T-helper 2 cell treated with Interferon-gamma antibody and Interleukin-4, amounts not matched to agents 5 μg/mL and 100 μg/mL, for 36 hours (primary cell): ENCODE measurements around the gene TMEM184B.

Source experiments
- DNase-seq: peaks from one replicate; pipeline ENCODE4 v3.0.0; 2021; ENCODE audit warnings: low spot score
- H3K27ac Mint-ChIP-seq: one replicate; pipeline ENCODE4 v1.8.0; 2021; ENCODE audit warnings: mild to moderate bottlenecking, mixed read lengths
- H3K27me3 Mint-ChIP-seq: one replicate; pipeline ENCODE4 v1.8.0; 2021; ENCODE audit warnings: low read depth, mixed read lengths
- H3K36me3 Mint-ChIP-seq: one replicate; pipeline ENCODE4 v1.8.0; 2021; ENCODE audit warnings: low read depth, mixed read lengths
- H3K4me1 Mint-ChIP-seq: one replicate; pipeline ENCODE4 v1.8.0; 2021; ENCODE audit warnings: low read depth, mixed read lengths
- H3K4me3 Mint-ChIP-seq: one replicate; pipeline ENCODE4 v1.8.0; 2022; ENCODE audit warnings: mild to moderate bottlenecking, moderate library complexity, mixed read lengths
- H3K9me3 Mint-ChIP-seq: one replicate; pipeline ENCODE4 v1.8.0; 2021; ENCODE audit warnings: mixed read lengths

The TMEM184B gene

DNA sequence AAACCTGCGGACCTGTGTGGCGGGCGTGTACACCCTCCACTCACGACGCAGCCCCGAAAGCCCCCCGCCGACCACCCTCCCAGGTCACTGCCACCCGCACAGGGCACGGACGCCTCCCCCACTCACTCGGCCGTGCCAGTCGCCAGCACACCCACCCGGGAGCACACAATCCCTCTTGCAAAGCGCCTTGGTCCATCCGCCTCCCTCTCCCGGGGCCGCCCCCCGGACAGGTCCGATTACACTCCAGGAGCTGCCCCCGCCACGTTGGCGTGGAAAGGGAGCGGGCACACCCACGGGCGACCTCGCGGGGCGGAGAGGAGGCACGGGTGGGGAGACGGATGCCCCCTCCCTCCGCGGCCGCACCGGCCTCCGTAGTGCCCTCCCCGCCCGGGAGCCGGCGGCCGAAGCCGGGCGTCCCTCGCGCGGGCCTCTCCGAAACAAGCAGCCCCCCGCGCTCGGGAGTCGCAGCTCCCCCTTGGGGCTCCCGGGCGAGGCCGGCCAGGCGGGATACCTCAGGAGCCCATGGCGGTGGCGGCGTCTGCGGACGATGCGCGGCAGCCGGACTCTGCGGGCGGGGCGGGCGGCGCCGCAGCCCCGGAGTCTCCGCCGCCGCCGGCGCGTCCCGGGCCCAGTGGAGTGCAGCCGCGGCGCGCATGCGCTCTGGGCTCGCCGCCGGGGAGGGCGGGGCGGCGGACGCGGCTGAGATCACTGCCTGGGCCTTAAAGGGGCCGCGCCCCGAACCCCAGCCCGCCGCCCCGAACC, at the start of gene TMEM184B:
Gene TMEM184B, minus strand, starts transcription at position 638 of the 762 bp plus-strand sequence. CDS start 25,049 bp downstream, outside the sequence.
- peaks cover 34% of the 10 kb centered on the region for H3K4me1 Mint-ChIP-seq
- peaks cover 2% of the 10 kb centered on the region for H3K36me3 Mint-ChIP-seq
- peak within 1 kb of the TSS; percentile 87 for H3K4me3 Mint-ChIP-seq
- DNase-seq = peak; percentile 86
- peak within 1 kb of the TSS; percentile 89 for H3K27ac Mint-ChIP-seq
- H3K9me3 Mint-ChIP-seq = no peaks in the 10 kb centered on the region
- peaks cover 6% of the 10 kb centered on the region for H3K27me3 Mint-ChIP-seq

DNA sequence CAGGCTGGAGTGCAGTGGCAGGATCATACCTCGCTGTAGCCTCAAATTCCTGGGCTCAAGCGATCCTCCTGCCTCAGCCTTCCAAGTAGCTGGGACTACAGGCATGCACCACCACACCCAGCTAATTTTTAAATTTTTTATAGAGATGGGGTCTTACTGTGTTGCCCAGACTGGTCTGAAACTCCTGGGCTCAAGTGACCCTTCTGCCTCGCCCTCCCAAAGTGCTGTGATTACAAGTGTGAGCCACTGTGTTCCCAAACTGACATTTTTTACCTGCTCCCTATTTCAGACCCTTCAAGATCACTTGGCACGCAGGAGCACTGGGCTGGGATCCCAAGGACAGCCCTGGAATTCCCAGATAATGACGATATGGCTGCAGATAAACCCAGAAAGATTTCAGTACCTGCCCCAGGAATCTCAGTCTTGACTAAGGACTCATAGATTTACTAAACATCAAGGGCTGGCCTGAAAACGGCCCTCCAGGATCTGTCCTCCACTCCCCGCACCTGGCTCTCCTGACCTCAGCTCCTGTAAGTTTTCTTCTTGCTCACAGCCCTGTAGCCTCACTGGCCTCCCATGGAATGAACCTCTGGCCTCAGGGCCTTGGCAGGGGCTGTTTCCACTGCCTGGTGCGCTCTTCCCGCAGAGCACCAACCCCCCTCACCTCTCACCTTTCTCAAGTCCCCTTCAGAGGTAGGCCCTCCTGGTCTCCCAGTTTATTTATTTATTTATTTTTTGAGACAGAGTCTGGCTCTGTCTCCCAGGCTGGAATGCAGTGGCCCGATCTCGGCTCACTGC, 48.0 kb upstream of the TMEM184B start:
- Mint-ChIP-seq H3K4me1 (peaks cover 12% of the 10 kb centered on the region), H3K27me3 (no peaks in the 10 kb centered on the region), H3K36me3 (no peaks in the 10 kb centered on the region), H3K4me3 (no peak overlapping the region), H3K27ac (peak overlapping the region; percentile 60), H3K9me3 (no peaks in the 10 kb centered on the region)
- DNase-seq = no peak

DNA sequence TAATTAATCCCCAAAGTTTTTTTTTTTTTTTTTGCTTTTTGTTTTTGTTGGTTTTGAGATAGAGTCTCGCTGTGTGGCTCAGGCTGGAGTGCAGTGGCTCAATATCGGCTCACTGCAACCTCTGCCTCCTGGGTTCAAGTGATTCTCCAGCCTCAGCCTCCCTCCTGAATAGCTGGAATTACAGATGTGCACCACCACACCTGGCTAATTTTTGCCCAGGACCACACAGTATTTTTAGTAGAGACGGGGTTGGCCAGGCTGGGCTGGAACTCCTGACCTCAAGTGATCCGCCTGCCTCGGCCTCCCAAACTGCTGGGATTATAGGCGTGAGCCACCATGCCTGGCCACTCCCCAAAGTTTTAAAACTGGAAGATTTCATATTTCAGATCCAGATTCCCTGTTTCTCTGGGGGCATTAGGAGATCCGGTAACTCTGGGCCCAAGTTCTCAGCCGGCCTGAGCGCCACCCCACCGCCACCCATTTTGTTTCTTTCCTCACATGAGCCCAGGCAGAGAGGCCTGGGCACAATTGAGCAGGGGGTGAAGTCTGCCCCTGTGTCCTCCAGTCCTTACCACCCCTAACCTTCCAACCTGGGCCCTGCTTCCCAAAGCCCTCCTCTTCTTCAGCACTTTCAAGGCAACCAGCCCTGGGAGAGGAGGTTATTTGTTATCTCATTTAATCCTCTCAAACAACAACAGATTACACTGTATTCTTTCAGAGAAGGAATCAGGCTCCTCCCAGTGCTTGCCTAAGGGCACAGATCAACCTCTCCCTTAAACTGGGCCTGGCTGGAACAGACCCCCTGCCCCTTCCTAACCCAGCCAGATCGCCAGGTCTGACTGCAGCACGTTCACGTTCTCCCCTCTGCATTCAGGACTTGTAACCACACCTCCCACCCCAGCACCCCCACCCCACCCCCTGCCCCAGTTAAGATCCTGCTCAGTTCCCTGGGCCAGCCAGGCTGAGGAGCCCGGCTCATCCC, 46.3 kb upstream of the TMEM184B start:
- H3K9me3 Mint-ChIP-seq = no peaks in the 10 kb centered on the region
- H3K27me3 Mint-ChIP-seq = no peaks in the 10 kb centered on the region
- H3K27ac Mint-ChIP-seq = peak overlapping the region; percentile 55
- H3K4me1 Mint-ChIP-seq = peaks cover 27% of the 10 kb centered on the region
- no peak for DNase-seq
- H3K4me3 Mint-ChIP-seq = peak overlapping the region; percentile 32
- H3K36me3 Mint-ChIP-seq = no peaks in the 10 kb centered on the region

DNA sequence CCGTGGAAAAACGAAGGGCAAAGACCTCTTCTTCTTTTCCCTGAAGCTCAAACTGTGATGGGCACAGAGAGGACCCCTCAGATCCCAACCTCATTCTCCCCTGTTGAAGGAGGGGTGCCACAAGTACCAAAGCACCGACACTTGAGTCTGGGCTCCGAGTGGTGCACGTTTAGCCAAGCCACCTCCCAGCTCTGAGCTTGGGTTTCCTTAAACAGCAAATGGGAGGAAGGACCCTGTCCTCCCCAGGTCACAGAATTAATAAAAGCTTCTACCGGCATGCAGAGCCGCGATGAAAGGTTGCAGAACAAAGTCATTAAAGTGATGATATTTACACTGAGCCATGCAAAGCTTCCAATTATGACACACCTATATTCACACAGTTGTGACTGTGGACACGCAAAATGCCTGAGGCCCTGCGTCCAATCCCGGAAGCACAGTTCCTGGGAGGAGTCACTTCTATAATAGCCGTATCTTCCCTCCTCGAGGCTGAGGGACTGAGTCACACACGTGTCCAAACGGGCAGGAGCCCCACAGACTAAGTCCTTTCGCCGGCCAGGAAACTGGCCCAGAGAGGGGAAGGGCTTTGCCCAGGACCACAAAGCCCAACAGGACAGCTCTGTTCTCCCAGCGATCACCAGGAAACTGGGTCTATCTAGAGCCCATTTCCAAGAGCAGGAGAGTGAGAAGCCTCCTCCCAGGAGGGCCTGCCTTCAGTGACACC, 45.3 kb upstream of the TMEM184B start:
- Mint-ChIP-seq H3K4me1 (peaks cover 34% of the 10 kb centered on the region), H3K4me3 (peak overlapping the region; percentile 85), H3K27me3 (no peaks in the 10 kb centered on the region), H3K9me3 (no peaks in the 10 kb centered on the region), H3K27ac (peak overlapping the region; percentile 89), H3K36me3 (peaks cover 2% of the 10 kb centered on the region)
- no peak for DNase-seq

DNA sequence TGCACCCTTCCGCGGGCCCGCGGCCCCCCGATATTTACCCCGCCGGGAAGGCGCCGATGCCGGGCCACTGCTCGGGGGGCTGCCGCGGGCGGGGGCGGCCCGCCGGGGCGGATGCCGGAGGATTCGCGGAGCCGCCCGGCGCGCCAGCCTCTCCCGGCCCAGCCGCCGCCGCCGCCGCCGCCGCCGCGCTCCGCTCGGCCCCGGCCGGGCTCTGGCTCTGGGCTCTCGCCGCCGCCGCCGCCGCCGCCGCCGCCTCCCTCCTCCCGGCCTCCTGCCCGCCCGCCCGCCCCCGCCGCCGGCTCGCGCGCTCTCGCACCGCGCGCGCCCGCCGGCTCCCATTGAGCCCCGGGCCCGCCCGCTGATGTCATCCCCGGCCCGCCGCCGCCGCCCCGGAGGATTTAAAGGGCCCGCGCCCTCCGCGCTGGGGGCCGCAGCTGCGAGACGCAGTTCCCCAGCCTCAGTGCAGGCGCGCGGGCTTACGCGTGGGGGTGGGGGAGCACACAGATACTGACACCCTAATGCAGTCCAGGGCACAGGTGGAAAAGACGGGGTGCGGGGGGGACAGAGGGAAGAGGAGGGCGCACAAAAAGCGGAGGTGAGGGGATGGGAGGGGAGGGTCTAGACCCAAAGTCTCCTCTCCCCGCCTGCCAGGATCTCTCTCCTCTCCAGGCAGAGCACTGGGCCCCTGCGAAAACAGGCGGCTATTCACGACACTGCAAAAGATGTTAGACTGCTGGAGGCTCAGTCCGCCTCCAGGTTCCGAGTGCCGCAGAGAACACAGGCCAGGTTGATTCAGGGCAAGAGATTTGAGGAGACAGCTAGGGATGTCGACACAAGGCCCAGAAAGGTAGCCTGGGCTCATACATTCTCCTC, 44.5 kb upstream of the TMEM184B start, which contains the start of gene CSNK1E:
Gene CSNK1E, minus strand, starts transcription at position 312 of the 873 bp plus-strand sequence. CDS start 3,276 bp downstream, outside the sequence.
- H3K4me3 Mint-ChIP-seq = peak within 1 kb of the TSS; percentile 90
- peaks cover 2% of the 10 kb centered on the region for H3K36me3 Mint-ChIP-seq
- peak within 1 kb of the TSS; percentile 93 for H3K27ac Mint-ChIP-seq
- peak; percentile 75 for DNase-seq
- H3K9me3 Mint-ChIP-seq = no peaks in the 10 kb centered on the region
- H3K27me3 Mint-ChIP-seq = no peaks in the 10 kb centered on the region
- H3K4me1 Mint-ChIP-seq = peaks cover 37% of the 10 kb centered on the region

DNA sequence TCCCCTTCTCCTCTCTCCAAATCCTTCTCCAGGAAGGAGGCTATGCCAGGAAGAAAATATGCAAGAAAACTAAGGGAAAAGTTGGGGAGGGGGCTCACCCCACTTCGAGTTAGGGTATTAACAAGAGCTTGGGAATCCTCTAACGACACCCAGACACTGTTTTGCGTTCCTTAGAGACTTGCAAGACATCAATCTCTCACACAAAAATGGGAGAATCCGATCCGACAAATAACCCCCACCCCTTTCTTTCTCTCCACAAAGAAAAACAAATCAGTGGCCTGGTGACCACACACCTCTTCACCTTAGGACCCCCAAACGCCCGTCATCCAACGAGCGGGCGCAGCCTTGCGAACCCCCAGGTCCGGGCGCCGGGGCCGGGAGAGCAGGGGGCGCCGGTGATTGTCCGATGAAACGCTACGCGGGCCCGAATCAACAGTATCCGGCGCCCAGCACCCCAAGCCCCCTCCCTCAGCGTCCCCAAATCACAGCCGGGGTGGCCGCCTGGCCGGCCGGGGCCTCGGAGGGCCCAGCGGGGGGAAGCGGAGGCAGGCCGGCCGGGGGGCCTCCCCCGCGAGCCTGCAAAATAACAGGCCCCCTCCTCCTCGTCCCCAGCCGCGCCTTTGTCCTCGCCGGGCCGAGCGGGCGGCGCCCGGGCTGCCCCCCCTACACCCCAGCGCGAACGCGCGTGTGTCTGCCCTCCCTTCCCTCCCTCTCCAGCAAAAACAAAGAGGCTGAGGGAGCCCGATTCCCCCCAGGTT, 43.7 kb upstream of the TMEM184B start:
- Mint-ChIP-seq H3K27ac (peak overlapping the region; percentile 93), H3K27me3 (no peaks in the 10 kb centered on the region), H3K4me1 (peaks cover 37% of the 10 kb centered on the region), H3K36me3 (peaks cover 4% of the 10 kb centered on the region), H3K4me3 (peak overlapping the region; percentile 90), H3K9me3 (no peaks in the 10 kb centered on the region)
- DNase-seq = peak; percentile 33

DNA sequence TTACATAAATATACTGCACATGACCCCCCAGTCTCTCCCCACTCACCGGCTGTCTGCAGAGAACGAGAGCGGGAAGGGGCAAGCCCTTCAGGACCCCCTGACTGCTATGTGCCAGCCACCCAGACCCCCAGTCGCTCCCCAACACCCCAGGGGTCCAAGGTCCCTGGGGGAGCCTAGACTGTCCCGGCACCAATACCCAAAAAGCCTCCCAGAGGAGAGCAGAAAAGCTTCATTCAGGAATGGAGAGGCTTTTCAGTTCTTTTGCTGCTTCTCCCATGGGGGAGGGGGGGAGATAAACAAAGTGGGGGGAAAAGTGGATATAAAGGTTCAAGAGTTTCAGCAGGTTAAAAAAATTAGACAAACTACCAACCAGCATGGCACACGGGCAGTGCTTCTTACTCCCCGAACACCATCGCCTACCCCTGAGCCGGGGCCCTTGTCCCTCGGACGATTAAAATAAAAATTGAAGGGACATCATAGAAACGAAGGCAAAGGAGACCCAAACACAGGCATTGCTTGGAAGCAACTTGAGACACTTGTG, 43.1 kb upstream of the TMEM184B start:
- Mint-ChIP-seq H3K4me1 (peaks cover 43% of the 10 kb centered on the region), H3K4me3 (peak overlapping the region; percentile 90), H3K9me3 (no peaks in the 10 kb centered on the region), H3K27me3 (no peaks in the 10 kb centered on the region), H3K36me3 (peaks cover 7% of the 10 kb centered on the region), H3K27ac (peak overlapping the region; percentile 93)
- no peak for DNase-seq

DNA sequence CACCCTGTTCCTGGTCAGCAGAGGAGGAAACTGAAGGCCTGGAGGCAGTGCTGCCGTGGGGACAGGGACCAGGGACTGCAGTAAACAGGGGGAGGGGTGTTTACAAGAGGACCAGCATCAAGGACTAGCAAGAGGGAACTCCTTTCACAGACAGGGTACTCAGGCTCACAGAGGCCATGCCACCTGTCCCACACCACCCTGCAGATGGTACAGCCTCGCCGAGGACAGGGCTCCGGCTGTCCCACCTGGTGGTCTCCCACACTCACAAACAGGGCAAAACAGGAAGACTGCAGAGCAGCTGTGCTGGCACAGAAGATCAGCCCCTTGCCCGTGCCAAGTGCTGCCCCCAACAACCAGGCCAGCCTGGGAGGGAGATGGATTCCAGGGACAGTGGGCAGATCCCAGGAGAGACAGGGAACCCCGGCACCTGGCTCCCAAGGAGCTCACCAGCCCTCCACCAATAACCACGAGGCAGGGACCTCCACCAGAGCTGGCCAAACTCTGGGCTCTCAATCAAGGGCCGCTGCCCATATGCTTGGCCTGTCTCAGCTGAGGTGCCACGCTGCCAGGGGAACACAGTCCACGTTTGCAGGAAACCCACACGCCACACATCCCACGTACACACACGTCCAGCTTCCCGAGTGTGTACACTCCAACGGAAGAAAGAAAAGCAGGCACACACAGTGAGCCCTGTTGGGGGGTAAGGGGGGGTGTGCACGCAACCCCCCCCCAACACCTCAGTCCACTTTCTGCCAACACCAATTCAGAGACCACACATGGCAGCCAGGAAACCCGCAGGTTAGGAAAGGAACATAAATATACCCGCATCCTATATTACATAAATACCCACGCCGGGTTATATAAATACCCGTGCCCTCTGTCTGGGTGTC, 42.4 kb upstream of the TMEM184B start:
- DNase-seq = no peak

DNA sequence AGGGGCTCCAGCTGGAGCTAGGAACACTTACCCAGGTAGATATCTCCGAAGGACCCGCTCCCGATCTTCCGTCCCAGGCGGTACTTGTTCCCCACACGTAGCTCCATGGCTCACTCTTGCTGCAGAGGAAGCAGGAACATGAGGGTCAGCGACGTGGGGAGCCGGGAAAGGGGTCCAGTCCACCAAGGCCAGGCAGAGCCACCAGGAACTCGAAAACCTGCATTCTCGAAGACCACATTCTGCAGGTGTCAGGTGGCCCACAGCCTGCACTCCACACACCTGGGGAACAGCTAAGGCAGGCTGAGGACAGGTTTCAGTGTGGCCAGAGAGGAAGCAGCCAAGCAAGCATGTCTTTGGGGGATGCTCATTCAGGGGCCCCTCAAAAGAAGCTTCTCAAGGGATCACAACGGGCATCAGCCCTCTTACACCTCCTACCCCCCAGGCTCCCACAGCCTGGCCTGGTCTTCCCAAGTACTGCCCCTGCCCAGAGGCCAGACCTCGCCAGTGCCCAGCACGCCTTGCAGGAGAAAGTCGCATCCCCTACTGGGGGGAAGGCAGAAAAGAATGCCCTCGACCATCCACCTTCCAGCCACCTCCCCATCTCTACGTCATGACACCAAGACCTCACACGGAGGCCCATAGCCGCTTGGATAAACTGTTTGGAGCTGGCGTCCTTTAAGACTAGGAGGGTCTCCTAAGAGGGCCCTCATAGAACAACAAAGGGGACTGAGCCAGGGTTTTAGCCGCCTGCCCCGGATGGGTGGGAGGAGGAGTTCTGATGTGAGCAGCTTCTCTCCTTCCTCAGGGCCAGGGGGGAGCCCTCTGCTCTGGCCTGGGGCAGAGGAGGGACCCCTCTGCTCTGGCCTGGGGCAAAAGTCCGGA, 41.5 kb upstream of the TMEM184B start:
- Mint-ChIP-seq H3K9me3 (no peaks in the 10 kb centered on the region), H3K36me3 (peaks cover 7% of the 10 kb centered on the region), H3K4me3 (peak overlapping the region; percentile 90), H3K27ac (peak overlapping the region; percentile 93), H3K4me1 (peaks cover 47% of the 10 kb centered on the region), H3K27me3 (no peaks in the 10 kb centered on the region)
- no peak for DNase-seq

More for the DNA sequence above, 42.4 kb upstream of the TMEM184B start:
- H3K36me3 Mint-ChIP-seq = peaks cover 7% of the 10 kb centered on the region
- H3K9me3 Mint-ChIP-seq = no peaks in the 10 kb centered on the region
- no peaks in the 10 kb centered on the region for H3K27me3 Mint-ChIP-seq
- H3K27ac Mint-ChIP-seq = peak overlapping the region; percentile 93
- H3K4me1 Mint-ChIP-seq = peaks cover 47% of the 10 kb centered on the region
- H3K4me3 Mint-ChIP-seq = peak overlapping the region; percentile 90

DNA sequence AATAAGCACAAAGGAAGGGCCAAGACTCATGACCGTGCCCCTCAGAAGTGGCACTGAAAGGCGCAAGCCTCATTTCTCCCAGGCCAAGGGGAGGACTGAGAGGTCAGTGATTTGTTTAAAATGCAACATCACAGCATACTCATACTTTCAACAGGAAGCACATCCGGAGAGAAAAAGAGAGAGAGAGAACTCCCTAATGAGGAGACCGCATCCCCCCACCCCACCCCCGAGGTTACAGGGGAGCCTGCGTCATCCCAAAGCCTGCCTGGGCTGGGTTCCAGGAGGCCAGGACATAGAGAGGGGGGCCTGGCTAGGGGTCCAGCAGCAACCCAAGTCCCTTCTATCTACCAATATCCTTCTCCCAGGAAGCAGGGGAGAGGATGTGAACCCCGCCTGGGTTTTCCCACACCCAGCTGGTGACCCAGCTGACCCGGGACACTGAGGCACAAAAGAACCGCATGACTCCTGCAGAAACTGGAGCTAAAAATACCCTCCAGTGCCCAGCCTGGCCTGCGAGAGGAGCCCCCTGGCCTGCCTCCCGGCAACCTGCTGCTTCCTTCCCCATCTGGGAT, 40.7 kb upstream of the TMEM184B start:
- Mint-ChIP-seq H3K27ac (peak overlapping the region; percentile 81), H3K27me3 (no peaks in the 10 kb centered on the region), H3K36me3 (peaks cover 8% of the 10 kb centered on the region), H3K9me3 (no peaks in the 10 kb centered on the region), H3K4me3 (peak overlapping the region; percentile 62), H3K4me1 (peaks cover 49% of the 10 kb centered on the region)
- no peak for DNase-seq
